Mucosa of stomach (tissue), 1 donor: ENCODE measurements around the gene GSTM2.

Experiments
- H3K27me3 ChIP-seq: one replicate; pipeline ENCODE4 v1.7.0; 2013; ENCODE audit warnings: mild to moderate bottlenecking, low read length; ENCODE audit not compliant: control insufficient read depth, insufficient read depth
- H3K36me3 ChIP-seq: one replicate; pipeline ENCODE4 v1.7.0; 2013; ENCODE audit warnings: low read length; ENCODE audit not compliant: control insufficient read depth, insufficient read depth
- H3K4me1 ChIP-seq: one replicate; pipeline ENCODE4 v1.7.0; 2013; ENCODE audit warnings: mild to moderate bottlenecking, low read length; ENCODE audit not compliant: control insufficient read depth, insufficient read depth
- H3K4me3 ChIP-seq: one replicate; pipeline ENCODE4 v1.7.0; 2013; ENCODE audit warnings: low read length
- H3K9ac ChIP-seq: one replicate; pipeline ENCODE4 v1.7.0; 2013; ENCODE audit warnings: mild to moderate bottlenecking, low read length, moderate library complexity
- H3K9me3 ChIP-seq: one replicate; pipeline ENCODE4 v1.7.0; 2013; ENCODE audit warnings: mild to moderate bottlenecking, low read length, moderate library complexity; ENCODE audit not compliant: control insufficient read depth
- donor health status: Pancreatic carcinoma.

Gene GSTM2

DNA sequence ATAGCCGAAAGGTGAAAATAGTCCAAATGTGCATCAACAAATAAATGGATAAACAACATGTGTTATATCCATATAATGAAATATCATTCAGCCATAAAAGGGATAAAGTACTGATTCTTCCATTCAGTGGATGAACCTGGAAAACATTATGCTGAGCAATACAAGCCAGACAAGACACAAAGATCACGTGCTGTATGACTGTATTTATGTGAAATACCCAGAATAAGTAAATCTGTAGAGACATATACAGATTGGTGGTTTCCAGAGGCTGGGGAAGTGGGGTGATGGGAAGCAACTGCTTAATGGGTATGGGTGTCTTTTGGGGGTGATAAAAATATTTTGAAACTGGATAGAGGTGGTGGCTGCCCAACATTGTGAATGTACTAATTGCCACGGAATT is 25.2 kb upstream of the GSTM2 start:
- Histone ChIP-seq H3K9ac (no peak overlapping the region), H3K4me3 (no peak overlapping the region), H3K4me1 (peaks cover 31% of the 10 kb centered on the region), H3K36me3 (no peaks in the 10 kb centered on the region), H3K27me3 (no peaks in the 10 kb centered on the region), H3K9me3 (no peaks in the 10 kb centered on the region)

GRCh38 chr1:109643385-109644230 is 24.2 kb upstream of the GSTM2 start:
- Histone ChIP-seq H3K9me3 (no peaks in the 10 kb centered on the region), H3K9ac (peak overlapping the region; percentile 16), H3K27me3 (no peaks in the 10 kb centered on the region), H3K4me3 (no peak overlapping the region), H3K4me1 (peaks cover 31% of the 10 kb centered on the region), H3K36me3 (no peaks in the 10 kb centered on the region)

DNA sequence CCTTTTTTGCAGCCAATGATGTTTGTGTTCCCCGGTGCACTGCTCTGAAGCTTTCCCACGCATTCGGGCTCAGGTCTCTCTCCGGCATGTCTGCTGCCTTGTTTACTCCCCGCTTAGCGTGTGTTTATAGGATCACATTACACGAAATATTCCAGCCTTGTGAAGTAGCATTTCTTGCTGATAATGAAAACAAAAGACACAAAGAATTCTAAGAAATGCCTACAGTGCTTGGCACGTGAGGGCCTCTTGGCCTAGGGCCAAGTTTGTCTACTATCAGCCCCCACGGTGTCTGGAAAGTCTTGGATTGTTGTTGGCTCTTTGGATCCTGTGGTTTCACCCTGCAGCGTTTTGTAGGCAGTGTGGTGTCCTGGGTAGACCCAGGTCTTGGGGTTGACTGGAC is 23.2 kb upstream of the GSTM2 start:
- no peak overlapping the region for H3K9ac ChIP-seq

DNA sequence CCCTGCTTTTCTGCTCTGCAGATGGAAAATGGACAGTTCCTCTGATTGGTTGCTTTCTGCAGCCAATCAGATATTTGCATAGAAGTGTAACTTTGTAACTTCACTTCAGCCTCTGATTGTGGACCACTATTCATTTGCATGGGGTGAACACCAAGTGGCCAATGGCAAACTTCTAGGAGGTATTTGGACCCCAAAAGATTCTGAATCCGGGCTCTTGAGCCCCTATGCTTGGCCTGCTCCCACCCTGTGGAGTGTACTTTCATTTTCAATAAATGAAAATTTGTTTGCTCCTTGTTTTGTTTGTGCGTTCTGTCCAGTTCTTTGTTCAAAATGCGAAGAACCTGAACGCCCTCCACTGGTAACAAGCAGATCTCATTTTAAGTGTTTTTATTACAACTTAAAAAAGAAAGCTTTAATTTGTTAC is 18.4 kb upstream of the GSTM2 start:
- no peaks in the 10 kb centered on the region for H3K27me3 ChIP-seq
- H3K36me3 ChIP-seq: no peaks in the 10 kb centered on the region
- no peak overlapping the region for H3K9ac ChIP-seq
- no peaks in the 10 kb centered on the region for H3K9me3 ChIP-seq
- H3K4me1 ChIP-seq: peaks cover 3% of the 10 kb centered on the region
- no peak overlapping the region for H3K4me3 ChIP-seq

More for the DNA sequence above, 23.2 kb upstream of the GSTM2 start:
- Histone ChIP-seq H3K4me1 (peaks cover 21% of the 10 kb centered on the region), H3K27me3 (no peaks in the 10 kb centered on the region), H3K4me3 (no peak overlapping the region), H3K9me3 (no peaks in the 10 kb centered on the region), H3K36me3 (no peaks in the 10 kb centered on the region)

GRCh38 chr1:109650609-109651008 is 17.2 kb upstream of the GSTM2 start:
- Histone ChIP-seq H3K9me3 (no peaks in the 10 kb centered on the region), H3K9ac (no peak overlapping the region), H3K27me3 (no peaks in the 10 kb centered on the region), H3K36me3 (no peaks in the 10 kb centered on the region), H3K4me3 (no peak overlapping the region), H3K4me1 (peaks cover 7% of the 10 kb centered on the region)

DNA sequence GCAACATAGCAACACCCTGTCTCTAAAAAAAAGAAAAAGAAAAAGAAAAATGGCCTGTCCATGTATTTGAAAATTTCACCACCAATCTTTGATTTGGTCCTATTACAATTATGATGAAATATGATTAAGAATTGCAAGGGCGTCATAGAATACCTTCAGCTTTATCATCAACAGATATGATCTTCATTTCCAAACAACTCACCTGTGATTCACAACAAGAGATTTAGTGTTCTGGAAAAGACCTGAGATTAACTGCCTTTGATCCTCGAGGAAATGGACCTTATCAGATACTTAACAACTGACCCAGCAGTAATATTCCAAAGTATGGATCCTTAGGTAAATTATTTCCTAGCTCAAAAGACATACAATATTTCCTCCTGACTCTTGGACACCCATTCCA is 15.5 kb upstream of the GSTM2 start:
- H3K4me3 ChIP-seq: no peak overlapping the region
- H3K4me1 ChIP-seq: peaks cover 7% of the 10 kb centered on the region
- no peaks in the 10 kb centered on the region for H3K36me3 ChIP-seq
- no peaks in the 10 kb centered on the region for H3K9me3 ChIP-seq
- H3K27me3 ChIP-seq: no peaks in the 10 kb centered on the region
- H3K9ac ChIP-seq: no peak overlapping the region

DNA sequence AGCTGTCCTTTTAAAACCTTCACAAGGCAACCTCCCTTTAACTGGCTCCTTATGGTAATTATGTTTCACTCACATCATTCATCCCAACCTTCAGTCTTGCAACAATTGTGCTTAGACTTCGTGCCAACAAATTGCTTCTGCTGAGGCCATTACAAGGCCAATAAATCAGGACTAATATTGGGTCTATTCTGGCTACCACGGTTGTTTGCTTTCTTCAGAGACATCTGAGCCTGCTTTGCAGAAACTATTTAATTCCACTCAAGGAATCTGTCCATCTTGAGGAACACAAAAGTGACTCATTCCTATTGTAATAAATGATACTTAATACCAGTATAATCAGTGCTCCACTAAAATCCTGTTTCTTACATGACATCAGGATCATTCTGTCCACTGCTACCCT is 14.6 kb upstream of the GSTM2 start:
- H3K27me3 ChIP-seq: no peaks in the 10 kb centered on the region
- H3K9me3 ChIP-seq: no peaks in the 10 kb centered on the region
- H3K4me1 ChIP-seq: peaks cover 7% of the 10 kb centered on the region
- no peak overlapping the region for H3K4me3 ChIP-seq
- H3K9ac ChIP-seq: no peak overlapping the region
- H3K36me3 ChIP-seq: no peaks in the 10 kb centered on the region

GRCh38 chr1:109654519-109654918 is 13.3 kb upstream of the GSTM2 start:
- Histone ChIP-seq H3K4me1 (peaks cover 7% of the 10 kb centered on the region), H3K9ac (no peak overlapping the region), H3K27me3 (no peaks in the 10 kb centered on the region), H3K9me3 (no peaks in the 10 kb centered on the region), H3K4me3 (no peak overlapping the region), H3K36me3 (no peaks in the 10 kb centered on the region)

GRCh38 chr1:109655615-109656519 is 12.0 kb upstream of the GSTM2 start, which contains the start of gene GSTM4:
Gene GSTM4 (plus strand): TSS chr1:109656099. CDS start chr1:109656390, 291 bp downstream.
- Histone ChIP-seq H3K9ac (peak within 1 kb of the TSS; percentile 67), H3K4me1 (peaks cover 7% of the 10 kb centered on the region), H3K36me3 (no peaks in the 10 kb centered on the region), H3K4me3 (peak within 1 kb of the TSS; percentile 95), H3K27me3 (no peaks in the 10 kb centered on the region), H3K9me3 (no peaks in the 10 kb centered on the region)

DNA sequence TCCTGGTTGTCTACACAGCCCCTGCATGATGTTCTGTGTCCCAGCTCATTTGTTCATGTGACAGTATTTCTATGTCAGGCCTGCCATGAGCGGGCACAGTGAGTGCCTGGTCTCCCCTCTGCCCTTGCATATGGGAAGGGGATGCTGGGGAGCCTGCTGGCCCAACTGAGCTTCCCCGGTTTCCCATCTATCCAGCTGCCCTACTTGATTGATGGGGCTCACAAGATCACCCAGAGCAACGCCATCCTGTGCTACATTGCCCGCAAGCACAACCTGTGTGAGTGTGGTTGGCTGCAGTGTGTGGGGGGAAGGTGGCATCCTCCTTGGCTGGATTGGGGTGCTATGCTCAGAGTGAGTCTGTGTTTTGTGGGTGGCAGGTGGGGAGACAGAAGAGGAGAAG is 10.5 kb upstream of the GSTM2 start:
- no peak overlapping the region for H3K4me3 ChIP-seq
- no peaks in the 10 kb centered on the region for H3K9me3 ChIP-seq
- no peak overlapping the region for H3K9ac ChIP-seq
- no peaks in the 10 kb centered on the region for H3K36me3 ChIP-seq
- peaks cover 7% of the 10 kb centered on the region for H3K4me1 ChIP-seq
- H3K27me3 ChIP-seq: no peaks in the 10 kb centered on the region

DNA sequence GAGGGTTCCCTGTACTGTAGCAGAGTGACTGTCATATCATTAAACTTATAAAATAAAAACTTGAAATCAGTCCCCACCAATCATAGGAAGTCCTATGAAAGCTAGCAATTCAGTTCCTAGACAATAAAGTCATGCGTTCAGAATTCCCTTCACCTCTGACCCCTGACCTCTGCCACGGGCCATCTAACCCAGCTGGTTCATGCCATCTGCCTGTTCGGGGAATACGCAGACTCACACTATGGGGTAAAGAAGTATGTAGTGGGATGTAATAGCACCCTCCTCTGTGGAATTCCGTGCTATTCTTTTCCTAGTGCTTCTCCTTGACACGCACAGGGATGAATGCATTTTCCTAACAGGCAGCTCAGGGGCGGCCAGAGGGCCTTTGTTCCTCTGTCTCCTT is 9.9 kb upstream of the GSTM2 start:
- Histone ChIP-seq H3K9ac (no peak overlapping the region), H3K4me1 (peaks cover 7% of the 10 kb centered on the region), H3K9me3 (no peaks in the 10 kb centered on the region), H3K36me3 (no peaks in the 10 kb centered on the region), H3K4me3 (no peak overlapping the region), H3K27me3 (no peaks in the 10 kb centered on the region)

GRCh38 chr1:109658533-109659042 is 9.3 kb upstream of the GSTM2 start:
- H3K4me3 ChIP-seq: no peak overlapping the region
- H3K4me1 ChIP-seq: peaks cover 7% of the 10 kb centered on the region
- no peak overlapping the region for H3K9ac ChIP-seq
- H3K9me3 ChIP-seq: no peaks in the 10 kb centered on the region
- H3K27me3 ChIP-seq: no peaks in the 10 kb centered on the region
- no peaks in the 10 kb centered on the region for H3K36me3 ChIP-seq
